ENCODE results near the gene GPS2.

DNA sequence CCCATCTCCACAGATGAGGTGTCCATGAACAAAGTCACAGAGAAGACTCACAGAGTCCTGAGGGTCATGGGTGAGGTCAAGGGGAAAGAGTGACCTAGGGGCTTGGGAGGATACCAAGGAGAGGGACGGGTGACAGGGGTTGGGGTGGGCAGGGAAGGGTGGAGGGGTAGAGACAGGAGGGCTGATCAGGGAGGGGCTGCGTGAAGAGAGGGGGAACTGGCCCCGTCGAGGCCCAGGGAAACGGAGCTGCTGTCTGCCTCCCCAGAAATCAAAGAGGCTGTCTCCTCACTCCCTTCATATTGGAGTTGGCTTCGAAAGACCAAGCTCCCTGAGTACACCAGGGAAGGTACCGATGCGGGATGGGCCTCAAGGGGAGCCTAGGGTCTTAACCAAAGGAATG lies 40.4 kb upstream of the GPS2 start:
- TF ChIP-seq, protein P1, sequence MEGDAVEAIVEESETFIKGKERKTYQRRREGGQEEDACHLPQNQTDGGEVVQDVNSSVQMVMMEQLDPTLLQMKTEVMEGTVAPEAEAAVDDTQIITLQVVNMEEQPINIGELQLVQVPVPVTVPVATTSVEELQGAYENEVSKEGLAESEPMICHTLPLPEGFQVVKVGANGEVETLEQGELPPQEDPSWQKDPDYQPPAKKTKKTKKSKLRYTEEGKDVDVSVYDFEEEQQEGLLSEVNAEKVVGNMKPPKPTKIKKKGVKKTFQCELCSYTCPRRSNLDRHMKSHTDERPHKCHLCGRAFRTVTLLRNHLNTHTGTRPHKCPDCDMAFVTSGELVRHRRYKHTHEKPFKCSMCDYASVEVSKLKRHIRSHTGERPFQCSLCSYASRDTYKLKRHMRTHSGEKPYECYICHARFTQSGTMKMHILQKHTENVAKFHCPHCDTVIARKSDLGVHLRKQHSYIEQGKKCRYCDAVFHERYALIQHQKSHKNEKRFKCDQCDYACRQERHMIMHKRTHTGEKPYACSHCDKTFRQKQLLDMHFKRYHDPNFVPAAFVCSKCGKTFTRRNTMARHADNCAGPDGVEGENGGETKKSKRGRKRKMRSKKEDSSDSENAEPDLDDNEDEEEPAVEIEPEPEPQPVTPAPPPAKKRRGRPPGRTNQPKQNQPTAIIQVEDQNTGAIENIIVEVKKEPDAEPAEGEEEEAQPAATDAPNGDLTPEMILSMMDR (IDR thresholded peaks at IDR 0.05; ENCODE audit: low read depth, low read length) = no peak
- TF ChIP-seq EZH2phosphoT487 (IDR thresholded peaks at IDR 0.05; ENCODE audit: low read depth) = no peak

Measured in OCI-LY3 (cell line).